HG03558 (cell line): ENCODE measurements around the gene EEF1G.
"Not testable (repeated sequence)": the region's sequence is repeated elsewhere in the genome, so short reads cannot be mapped to it uniquely, and the experiment has no call there.

ENCODE experiments used
- ATAC-seq: cut with Tn5 transposase; IDR thresholded peaks from one replicate; pipeline ENCODE4 v1.9.1; 2021; ENCODE audit warnings: moderate number of reproducible peaks; ENCODE audit not compliant: unreplicated experiment; ENCODE audit errors: extremely low read depth

EEF1G gene

GRCh38 chr11:62603776-62604299 is 30.1 kb upstream of the EEF1G start:
- ATAC-seq = no peak

GRCh38 chr11:62603072-62603408 is 29.3 kb upstream of the EEF1G start:
- no peak for ATAC-seq

GRCh38 chr11:62602141-62603071 is 28.7 kb upstream of the EEF1G start:
- no peak for ATAC-seq

GRCh38 chr11:62601372-62602140 is 27.9 kb upstream of the EEF1G start, which contains the start of gene MTA2:
MTA2 (minus strand) TSS chr11:62601865; CDS start chr11:62601450, 415 bp downstream.
- peak; percentile 48 for ATAC-seq

- ATAC-seq = no peak
These were observed 27.4 kb upstream of the EEF1G start for GRCh38 chr11:62601122-62601371.

GRCh38 chr11:62600367-62601121 is 26.9 kb upstream of the EEF1G start:
- ATAC-seq = no peak

GRCh38 chr11:62599901-62600300 is 26.2 kb upstream of the EEF1G start:
- ATAC-seq = no peak

GRCh38 chr11:62599069-62599696 is 25.5 kb upstream of the EEF1G start:
- ATAC-seq = peak; percentile 28

- no peak for ATAC-seq
These were observed 21.4 kb upstream of the EEF1G start for GRCh38 chr11:62595124-62595523.

GRCh38 chr11:62593434-62594044 is 19.8 kb upstream of the EEF1G start:
- ATAC-seq = no peak

GRCh38 chr11:62592989-62593421 is 19.3 kb upstream of the EEF1G start:
- no peak for ATAC-seq

- no peak for ATAC-seq
These were observed 18.6 kb upstream of the EEF1G start for GRCh38 chr11:62592146-62592815.

- peak; percentile 73 for ATAC-seq
These were observed 17.9 kb upstream of the EEF1G start, which contains the start of gene TUT1 for GRCh38 chr11:62591448-62592145. TUT1 (minus strand) TSS chr11:62591523; CDS start chr11:62591485, 38 bp downstream.

- ATAC-seq = no peak
These were observed 15.4 kb upstream of the EEF1G start for GRCh38 chr11:62588966-62589637.

- ATAC-seq = not testable (repeated sequence)
These were observed 11.7 kb upstream of the EEF1G start for GRCh38 chr11:62585356-62585755.

- ATAC-seq = not testable (repeated sequence)
These were observed 8.0 kb upstream of the EEF1G start for GRCh38 chr11:62581735-62582134.

- ATAC-seq = no peak
These were observed 7.4 kb upstream of the EEF1G start for GRCh38 chr11:62580959-62581715.
